ENCODE data around the gene TNFRSF19. TPM values are rescaled to one million over a fixed set of nuclear protein-coding genes. Genes with fewer than 3 reads are reported as not detected.

Gene TNFRSF19
- total and polyA plus RNA-seq, 2 of the 13 experiments (the other 11 are each of a cell fraction or from before 2014, with no cell fraction given): 75.3 to 77.7 TPM

DNA sequence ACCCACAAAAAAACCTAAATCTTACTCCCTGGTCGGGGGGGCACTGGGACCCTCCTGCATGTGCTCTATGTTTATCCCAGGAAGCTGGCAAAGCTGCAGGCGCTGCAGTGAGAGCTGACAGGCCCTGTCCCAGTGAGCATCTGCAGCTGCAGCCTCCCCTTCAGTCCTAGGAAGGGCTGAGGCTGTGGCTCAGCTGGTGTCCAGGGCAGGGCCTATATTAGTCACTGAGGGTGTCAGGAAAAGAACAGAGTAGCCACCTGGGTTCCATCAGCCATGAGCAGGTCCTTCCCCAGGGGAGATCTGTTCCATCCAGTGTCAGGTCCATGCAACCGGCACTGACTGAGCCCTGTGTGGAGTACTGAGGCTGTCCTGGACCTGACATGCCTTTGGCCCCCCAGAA is 120.5 kb downstream of the TNFRSF19 start:
- POLR2A ChIA-PET: no interaction called here
- H3K4me2 ChIP-seq (ENCODE audit: low read depth, low read length): no peak overlapping the region
- in situ Hi-C loops (cut with HindIII; ENCODE audit: extremely low pct_ligation_motif_present, low pct_unique_long_range_greater_than_20kb): no loop called here
- H3K4me3 ChIP-seq (replicated peaks in 1 of 3; ENCODE audit: insufficient read depth in 1 of 3, low read depth in 2 of 3, low read length in 3 of 3): no peak overlapping the region
- H3K79me2 ChIP-seq (ENCODE audit: insufficient read depth, low read length): no peaks in the 10 kb centered on the region
- ATAC-seq (no peak; the same call in 2 of the 3 replicates), DNase-seq (ENCODE audit: low spot score) (no peak), FAIRE-seq (no peak)
- 78% methylated on average over 1 of the region's 3 CpGs for WGBS (ENCODE audit: low lambda C conversion rate)
- intact Hi-C loops (cut with micrococcal nuclease; ENCODE audit: unreplicated experiment): no loop called here
- peaks cover 14% of the 10 kb centered on the region for H3K4me1 ChIP-seq (ENCODE audit: insufficient read depth, low read length)
- H4K20me1 ChIP-seq (ENCODE audit: insufficient read depth, low read length): no peaks in the 10 kb centered on the region
- no peak overlapping the region for H3K9ac ChIP-seq (ENCODE audit: insufficient read depth, low read depth, low read length)
- H3K27ac ChIP-seq (ENCODE audit: extremely low read length, insufficient read depth, low read length): no peak overlapping the region
- no peaks in the 10 kb centered on the region for H3K9me3 ChIP-seq (ENCODE audit: low read length)
- no peaks in the 10 kb centered on the region for H3K36me3 ChIP-seq (replicated peaks in 1 of 2; ENCODE audit: control insufficient read depth in 1 of 2, insufficient read depth in 2 of 2, low read length in 2 of 2)
- CTCF ChIA-PET (ENCODE audit: low intra/inter-chr PET ratio, low total read pairs): no interaction called here
- TF ChIP-seq, protein P1, sequence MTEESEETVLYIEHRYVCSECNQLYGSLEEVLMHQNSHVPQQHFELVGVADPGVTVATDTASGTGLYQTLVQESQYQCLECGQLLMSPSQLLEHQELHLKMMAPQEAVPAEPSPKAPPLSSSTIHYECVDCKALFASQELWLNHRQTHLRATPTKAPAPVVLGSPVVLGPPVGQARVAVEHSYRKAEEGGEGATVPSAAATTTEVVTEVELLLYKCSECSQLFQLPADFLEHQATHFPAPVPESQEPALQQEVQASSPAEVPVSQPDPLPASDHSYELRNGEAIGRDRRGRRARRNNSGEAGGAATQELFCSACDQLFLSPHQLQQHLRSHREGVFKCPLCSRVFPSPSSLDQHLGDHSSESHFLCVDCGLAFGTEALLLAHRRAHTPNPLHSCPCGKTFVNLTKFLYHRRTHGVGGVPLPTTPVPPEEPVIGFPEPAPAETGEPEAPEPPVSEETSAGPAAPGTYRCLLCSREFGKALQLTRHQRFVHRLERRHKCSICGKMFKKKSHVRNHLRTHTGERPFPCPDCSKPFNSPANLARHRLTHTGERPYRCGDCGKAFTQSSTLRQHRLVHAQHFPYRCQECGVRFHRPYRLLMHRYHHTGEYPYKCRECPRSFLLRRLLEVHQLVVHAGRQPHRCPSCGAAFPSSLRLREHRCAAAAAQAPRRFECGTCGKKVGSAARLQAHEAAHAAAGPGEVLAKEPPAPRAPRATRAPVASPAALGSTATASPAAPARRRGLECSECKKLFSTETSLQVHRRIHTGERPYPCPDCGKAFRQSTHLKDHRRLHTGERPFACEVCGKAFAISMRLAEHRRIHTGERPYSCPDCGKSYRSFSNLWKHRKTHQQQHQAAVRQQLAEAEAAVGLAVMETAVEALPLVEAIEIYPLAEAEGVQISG (CRISPR knock-in tag; IDR thresholded peaks at IDR 0.05): no peak
- no peak for TF ChIP-seq BCL6 (CRISPR knock-in tag; IDR thresholded peaks at IDR 0.05)
- TF ChIP-seq ELK4 (CRISPR knock-in tag; IDR thresholded peaks at IDR 0.05; ENCODE audit: borderline replicate concordance): no peak
- no peak for TF ChIP-seq SMAD3 (CRISPR knock-in tag; IDR thresholded peaks at IDR 0.05)
- TF ChIP-seq ZBTB20 (CRISPR knock-in tag; IDR thresholded peaks at IDR 0.05; ENCODE audit: borderline replicate concordance, low read depth): no peak
- TF ChIP-seq, protein P2, sequence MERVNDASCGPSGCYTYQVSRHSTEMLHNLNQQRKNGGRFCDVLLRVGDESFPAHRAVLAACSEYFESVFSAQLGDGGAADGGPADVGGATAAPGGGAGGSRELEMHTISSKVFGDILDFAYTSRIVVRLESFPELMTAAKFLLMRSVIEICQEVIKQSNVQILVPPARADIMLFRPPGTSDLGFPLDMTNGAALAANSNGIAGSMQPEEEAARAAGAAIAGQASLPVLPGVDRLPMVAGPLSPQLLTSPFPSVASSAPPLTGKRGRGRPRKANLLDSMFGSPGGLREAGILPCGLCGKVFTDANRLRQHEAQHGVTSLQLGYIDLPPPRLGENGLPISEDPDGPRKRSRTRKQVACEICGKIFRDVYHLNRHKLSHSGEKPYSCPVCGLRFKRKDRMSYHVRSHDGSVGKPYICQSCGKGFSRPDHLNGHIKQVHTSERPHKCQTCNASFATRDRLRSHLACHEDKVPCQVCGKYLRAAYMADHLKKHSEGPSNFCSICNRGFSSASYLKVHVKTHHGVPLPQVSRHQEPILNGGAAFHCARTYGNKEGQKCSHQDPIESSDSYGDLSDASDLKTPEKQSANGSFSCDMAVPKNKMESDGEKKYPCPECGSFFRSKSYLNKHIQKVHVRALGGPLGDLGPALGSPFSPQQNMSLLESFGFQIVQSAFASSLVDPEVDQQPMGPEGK (CRISPR knock-in tag; IDR thresholded peaks at IDR 0.05): no peak
- no peak for TF ChIP-seq ZFP36L2 (CRISPR knock-in tag; IDR thresholded peaks at IDR 0.05)
- TF ChIP-seq, protein P3, sequence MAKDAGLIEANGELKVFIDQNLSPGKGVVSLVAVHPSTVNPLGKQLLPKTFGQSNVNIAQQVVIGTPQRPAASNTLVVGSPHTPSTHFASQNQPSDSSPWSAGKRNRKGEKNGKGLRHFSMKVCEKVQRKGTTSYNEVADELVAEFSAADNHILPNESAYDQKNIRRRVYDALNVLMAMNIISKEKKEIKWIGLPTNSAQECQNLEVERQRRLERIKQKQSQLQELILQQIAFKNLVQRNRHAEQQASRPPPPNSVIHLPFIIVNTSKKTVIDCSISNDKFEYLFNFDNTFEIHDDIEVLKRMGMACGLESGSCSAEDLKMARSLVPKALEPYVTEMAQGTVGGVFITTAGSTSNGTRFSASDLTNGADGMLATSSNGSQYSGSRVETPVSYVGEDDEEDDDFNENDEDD (CRISPR knock-in tag; IDR thresholded peaks at IDR 0.05; ENCODE audit: borderline replicate concordance): no peak
- TF ChIP-seq EP300 (IDR thresholded peaks at IDR 0.05; ENCODE audit: low read depth in 2 of 2, low read length in 2 of 2): no peak
- no peak for TF ChIP-seq EP300 (CRISPR knock-in tag; IDR thresholded peaks at IDR 0.05; ENCODE audit: borderline replicate concordance)
- no peak for TF ChIP-seq ZNF430 (CRISPR knock-in tag; IDR thresholded peaks at IDR 0.05)
- TF ChIP-seq REPIN1 (CRISPR knock-in tag; IDR thresholded peaks at IDR 0.05; ENCODE audit: borderline replicate concordance, low read depth): no peak
- TF ChIP-seq SRSF4 (IDR thresholded peaks at IDR 0.05; ENCODE audit: low read depth, low read length, poor library complexity, severe bottlenecking): no peak
- H2AFZ ChIP-seq (ENCODE audit: low read length): no peak overlapping the region
- H3K27me3 ChIP-seq (ENCODE audit: control insufficient read depth in 1 of 2, insufficient read depth in 2 of 2, low read length in 2 of 2): no peaks in the 10 kb centered on the region
- no TSS peak for BruUV-seq (replicated peaks)
